ENCODE data around the gene ZNF326. TPM values are rescaled to one million over a fixed set of nuclear protein-coding genes. Genes with fewer than 3 reads are reported as not detected.

Gene ZNF326
- total RNA-seq = 2.4 and 2.8 TPM in 2 replicates

DNA sequence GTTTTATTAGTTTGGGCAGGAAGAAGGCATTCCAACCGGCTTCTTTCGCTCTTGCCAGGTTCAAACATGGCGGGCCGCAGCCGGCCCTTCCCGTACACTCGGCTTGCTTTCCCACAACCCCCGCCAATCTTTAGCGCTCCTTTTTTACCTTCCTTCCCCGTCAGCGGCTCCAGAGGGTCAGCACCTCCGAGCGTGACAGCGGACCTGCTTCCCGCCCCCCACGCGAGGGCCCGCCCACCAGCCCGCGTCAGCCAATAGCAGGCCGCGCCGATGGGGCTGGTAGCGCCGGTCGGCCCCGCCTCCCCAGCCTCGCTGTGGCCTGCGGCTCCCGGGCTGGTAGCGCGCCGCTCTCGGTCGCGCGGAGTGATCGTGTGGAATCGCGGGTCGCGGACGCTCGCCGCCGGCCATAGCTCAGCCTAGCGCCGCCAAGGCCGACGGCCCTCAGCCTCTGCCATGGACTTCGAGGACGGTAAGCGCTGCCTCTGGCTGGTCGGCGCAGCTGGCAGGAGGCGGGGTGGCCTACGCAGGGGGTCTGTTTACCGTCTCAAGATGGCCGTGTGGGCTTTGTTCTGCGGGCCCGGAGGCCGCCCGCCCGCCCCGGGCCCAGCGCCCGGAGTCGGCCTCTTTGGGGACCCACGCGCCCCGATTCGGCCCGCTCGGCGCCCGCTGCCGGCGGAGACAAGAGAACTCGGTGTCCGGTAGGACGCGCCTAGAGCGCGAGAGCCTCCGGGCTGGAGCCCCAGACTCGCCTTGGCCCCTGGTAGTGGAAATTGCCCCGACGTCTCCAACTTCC, at the start of gene ZNF326:
ZNF326 (plus strand) TSS at position 306 of the 793 bp plus-strand sequence; CDS start at position 454, 148 bp downstream.

Other genes with a start within 250 kb of the ZNF326 start
- 18.3 and 31.5 TPM in 2 replicates for gene LRRC8D, start 174.1 kb upstream of the ZNF326 start, total RNA-seq

Data from tracheal epithelial cell (primary cell).